GM10847 (cell line): ENCODE measurements around the gene SLC35B2.

Experiments
- POLR2A ChIP-seq: IDR thresholded peaks from 2 replicates; pipeline ENCODE4 v1.6.1; 2011; ENCODE audit not compliant: insufficient read length; ENCODE audit errors: extremely low read depth

SLC35B2 gene

DNA sequence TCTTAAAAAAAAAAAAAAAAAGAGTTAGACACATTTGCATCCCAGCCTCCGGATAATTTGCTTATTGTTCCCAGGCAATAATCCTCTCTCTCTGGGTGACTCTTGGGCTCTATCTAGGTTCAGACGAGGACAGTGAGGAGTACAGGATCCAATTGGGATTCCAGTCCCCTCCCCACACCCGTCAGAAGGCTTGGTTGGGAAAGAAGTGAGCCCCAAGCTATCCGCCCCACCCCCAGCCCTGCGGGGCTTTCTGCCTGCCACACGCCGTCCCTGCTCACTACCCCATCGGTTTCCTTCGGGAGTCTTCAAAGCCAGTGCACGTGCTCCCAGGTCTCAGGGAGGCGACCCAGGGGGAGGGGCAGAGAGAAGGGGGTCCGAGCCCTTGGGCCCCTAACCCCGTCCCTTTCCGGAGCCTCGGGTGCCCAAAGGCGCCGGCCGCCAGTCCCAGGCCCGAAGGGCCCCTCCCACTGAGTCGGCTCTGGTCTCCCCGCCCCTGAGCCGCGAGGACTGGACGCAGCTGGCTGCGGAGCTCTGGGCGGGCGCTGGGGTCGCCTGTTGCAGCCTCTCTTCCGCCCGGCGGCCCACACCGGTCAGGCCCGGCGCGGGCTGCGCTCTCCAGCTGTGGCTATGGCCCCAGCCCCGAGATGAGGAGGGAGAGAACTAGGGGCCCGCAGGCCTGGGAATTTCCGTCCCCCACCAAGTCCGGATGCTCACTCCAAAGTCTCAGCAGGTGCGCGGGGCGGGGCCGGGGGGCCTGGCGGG, 38.1 kb downstream of the SLC35B2 start:
- TF ChIP-seq POLR2A = peak; percentile 51

- no peak for TF ChIP-seq POLR2A
Observed at GRCh38 chr6:44217332-44218143, 39.8 kb downstream of the SLC35B2 start.

- TF ChIP-seq POLR2A = no peak
Observed at GRCh38 chr6:44216677-44217331, 40.5 kb downstream of the SLC35B2 start, which contains the start of gene MYMX. Gene MYMX, plus strand, starts transcription at chr6:44216926. Its CDS starts 546 bp downstream, at chr6:44217472.

DNA sequence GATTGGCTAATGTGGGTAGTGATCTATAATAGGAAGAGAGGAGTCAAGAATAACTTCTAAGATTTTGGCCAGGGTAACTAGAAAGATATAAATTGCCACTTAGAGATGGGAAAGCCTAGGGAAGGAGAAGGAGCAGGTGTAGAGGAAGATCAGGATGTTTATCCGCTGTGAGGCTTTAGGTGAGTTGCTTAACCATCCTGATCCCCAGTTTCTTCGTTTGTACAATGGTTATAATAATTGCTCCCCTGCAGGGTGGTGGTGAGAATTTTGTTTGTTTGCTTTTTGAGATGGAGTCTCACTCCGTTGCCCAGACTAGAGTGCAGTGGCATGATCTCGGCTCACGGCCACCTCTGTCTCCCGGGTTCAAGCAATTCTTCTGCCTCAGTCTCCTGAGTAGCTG, 43.0 kb downstream of the SLC35B2 start:
- TF ChIP-seq POLR2A = no peak

DNA sequence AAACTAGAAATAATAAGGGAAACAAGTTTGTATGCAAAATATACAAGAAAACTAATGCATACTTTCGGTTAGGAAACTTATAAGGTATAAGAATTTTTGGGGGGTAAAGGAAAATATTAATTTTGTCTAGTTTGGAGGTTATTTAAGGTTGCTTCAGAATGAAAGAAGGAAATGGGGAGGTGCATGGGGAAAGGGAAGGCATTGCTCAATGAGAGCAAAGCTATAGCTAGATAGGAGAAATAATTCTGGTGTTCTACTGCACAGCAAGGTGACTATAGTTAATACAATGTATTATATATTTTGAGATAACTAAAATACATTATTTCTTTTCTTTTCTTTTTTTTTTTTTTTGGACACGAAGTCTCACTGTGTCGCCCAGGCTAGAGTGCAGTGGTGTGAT, 46.0 kb downstream of the SLC35B2 start:
- no peak for TF ChIP-seq POLR2A

GRCh38 chr6:44207966-44208365, 49.4 kb downstream of the SLC35B2 start:
- TF ChIP-seq POLR2A = no peak
